NCI-H748 (cell line): ENCODE results near the gene LY6G6F.

Experiments used
- DNase-seq: peaks from one replicate; lab custom pipeline; 2025; ENCODE audit not compliant: unreplicated experiment; lab: John Stamatoyannopoulos, UW

The LY6G6F gene

DNA sequence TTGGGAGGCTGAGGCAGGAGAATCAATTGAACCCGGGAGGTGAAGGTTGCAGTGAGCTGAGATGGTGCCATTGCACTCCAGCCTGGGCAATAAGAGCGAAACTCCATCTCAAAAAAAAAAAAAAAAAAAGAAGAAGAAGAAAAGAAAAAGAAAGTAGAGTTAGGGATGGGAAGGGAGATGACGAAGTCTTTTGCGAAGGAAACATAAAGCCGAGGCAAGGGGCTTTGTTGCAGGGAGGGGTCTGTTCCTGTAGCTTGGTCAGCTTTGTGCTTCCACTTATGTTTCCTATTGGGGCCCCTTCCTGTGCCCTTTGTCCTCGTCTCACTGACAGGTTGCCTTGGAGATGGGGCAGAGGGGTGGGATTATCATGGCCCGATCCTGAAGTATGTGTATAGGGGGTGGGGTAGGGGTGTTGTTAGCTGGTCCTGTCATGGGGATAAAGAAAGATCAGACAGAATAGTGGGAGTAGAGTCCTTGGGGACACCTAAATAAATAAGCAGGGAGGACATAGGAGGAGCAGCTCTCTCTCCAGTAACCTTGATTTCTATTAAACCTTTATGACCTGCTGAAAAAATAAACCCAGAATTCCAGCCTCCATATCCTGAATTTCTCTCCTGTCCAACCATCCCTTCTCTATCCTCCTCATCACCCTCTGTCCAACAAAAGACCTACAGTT, 30.8 kb downstream of the LY6G6F start:
- peak; percentile 92 for DNase-seq

DNA sequence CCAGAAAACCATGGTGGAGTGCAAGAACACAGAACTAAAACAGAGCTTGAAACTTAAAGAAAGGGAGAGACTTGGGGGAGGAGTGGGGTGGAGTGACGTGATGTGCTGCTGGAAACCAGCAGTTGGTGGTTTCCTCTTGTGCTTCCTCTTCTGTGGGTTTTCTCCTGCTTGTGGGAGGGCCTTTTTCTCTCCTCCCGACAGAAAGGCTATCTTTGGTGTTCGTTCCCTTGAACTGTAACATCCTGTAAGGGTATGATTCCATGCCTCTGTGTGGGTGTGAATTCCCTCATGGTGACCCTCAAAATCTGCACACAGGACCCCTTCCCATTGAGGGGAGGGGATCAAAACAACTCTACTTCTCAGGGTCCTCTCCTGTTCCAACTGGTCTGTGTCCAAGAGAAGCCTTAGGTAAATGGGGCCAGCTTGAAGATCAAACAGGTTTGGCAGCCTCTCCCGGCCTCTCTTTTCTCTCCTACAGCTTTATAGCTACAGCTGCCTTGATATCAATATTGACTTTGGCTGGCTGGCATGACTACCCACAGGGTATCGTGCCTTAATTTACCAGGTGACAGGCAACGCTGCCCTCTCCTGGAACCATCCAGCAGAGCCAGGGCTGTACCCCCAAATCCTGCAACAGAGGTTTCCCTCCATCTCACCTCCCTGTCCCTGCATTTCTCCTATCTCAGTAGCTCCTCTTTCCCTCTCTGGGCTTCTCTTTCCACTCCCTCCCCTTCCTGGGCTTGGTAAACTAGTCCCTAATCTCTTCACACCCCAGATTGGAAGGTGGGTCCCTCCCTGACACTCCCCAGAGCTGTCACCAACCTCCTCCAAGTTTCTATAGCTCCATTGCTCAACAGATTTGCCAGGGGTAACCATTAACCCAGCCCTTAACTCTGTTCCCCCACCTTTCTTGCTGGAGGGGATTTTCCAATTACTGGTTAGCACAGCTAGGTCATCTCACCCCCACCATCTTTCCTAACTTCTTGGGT, 31.6 kb downstream of the LY6G6F start:
- peak; percentile 97 for DNase-seq

DNA sequence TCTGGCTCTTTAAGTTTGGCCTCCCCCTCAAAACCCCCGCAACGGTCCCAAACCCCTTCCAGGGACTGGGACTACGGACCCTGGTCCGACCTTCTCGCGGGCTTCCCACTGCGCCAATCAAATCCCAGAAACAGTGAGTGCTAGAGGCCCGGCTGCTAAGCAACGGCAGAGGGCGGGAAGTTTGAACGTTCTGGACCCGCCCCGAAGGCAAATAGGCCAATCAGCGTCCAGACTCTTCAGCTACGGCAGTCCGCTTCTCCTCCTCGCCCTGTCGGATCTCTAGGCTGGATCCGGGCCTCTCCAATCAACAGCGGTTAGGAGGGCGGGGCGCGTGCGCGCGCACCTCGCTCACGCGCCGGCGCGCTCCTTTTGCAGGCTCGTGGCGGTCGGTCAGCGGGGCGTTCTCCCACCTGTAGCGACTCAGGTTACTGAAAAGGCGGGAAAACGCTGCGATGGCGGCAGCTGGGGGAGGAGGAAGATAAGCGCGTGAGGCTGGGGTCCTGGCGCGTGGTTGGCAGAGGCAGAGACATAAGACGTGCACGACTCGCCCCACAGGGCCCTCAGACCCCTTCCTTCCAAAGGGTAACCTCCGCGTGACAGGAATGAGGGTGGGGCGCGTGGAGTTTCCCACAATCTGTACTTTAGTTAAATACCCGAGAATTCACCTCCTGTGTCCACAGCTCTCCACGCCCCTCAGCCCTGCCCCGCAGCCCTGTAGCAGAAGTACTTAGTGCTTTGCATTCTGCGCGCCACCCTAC, 33.2 kb downstream of the LY6G6F start, which contains the start of gene MSH5:
MSH5 (plus strand) TSS at position 367 of the 758 bp plus-strand sequence. CDS start 462 bp downstream, outside the sequence.
- DNase-seq = peak; percentile 100

GRCh38 chr6:31740397-31741223, 33.9 kb downstream of the LY6G6F start:
- no peak for DNase-seq

GRCh38 chr6:31741815-31742214, 35.1 kb downstream of the LY6G6F start:
- no peak for DNase-seq

DNA sequence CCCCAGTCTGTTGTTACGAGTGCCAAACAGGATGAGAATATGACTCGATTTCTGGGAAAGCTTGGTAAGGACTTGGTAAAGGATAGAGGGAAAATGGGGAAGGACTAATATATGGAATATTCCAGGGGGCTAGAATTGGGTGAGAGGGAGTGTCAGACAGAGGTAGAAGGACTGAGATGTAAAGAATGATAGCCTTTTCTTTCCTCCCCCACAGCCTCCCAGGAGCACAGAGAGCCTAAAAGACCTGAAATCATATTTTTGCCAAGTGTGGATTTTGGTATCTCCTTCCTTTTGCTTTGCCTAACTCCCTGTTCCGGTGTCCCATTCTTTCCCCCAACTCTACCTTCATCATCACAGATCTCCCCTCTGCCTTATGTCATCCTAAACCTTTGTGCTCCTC, 36.2 kb downstream of the LY6G6F start:
- DNase-seq = no peak

- no peak for DNase-seq
These were observed 37.8 kb downstream of the LY6G6F start for GRCh38 chr6:31744422-31744821.

- no peak for DNase-seq
These were observed 42.8 kb downstream of the LY6G6F start for GRCh38 chr6:31749301-31750036.

DNA sequence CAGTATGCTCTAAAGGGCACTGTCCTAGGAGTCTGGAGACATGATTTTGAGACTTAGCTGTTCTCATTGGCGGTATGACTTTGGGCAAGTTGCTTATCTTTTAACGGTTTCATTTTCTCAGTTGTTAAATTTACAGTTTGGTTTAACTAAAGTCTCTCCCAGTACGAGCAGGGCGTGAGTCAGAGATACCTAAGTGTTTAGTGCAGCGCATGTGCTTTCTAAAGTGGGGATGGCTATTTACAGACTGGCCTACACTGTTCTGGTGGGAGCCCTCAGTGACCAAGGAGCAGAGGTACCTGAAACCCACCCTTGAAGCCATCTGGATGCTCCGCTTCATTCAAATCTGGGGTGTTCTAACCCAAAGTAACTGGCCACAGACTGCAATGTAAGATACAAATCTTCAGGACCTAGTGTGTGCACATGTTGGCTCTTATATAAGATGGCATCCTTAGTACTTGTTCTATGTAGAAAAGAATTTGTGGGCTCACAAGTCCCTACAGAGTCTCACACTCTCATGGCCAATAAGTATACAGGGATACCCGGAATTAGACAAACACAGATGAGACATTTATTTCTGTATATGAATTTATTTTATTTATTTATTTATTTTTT, 43.9 kb downstream of the LY6G6F start:
- DNase-seq = no peak

DNA sequence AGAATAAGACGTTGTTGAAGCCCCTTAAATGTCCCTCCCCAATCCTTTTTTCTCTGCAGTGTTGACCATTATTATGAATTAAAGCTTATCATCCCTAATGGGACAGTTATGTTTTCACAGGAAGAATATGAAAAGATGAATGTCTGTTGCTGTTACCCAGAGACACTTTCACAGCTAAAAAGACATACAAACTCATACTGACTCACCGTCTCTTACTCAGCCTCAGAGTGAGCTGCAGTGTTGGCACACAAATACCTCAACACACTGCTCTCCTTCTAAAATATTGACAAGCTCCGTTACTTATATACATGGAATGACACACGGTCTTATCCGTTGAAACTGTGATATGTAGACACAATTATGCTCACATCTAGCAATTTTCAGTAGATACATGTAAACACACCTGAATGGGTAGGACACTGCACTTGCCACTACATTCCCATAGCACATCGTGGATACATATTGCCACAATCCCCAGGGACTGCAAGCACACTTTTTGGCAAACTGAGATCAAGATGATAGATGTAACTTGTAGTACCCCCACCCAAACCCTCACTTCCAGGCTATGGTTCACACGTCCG, 46.2 kb downstream of the LY6G6F start:
- no peak for DNase-seq

DNA sequence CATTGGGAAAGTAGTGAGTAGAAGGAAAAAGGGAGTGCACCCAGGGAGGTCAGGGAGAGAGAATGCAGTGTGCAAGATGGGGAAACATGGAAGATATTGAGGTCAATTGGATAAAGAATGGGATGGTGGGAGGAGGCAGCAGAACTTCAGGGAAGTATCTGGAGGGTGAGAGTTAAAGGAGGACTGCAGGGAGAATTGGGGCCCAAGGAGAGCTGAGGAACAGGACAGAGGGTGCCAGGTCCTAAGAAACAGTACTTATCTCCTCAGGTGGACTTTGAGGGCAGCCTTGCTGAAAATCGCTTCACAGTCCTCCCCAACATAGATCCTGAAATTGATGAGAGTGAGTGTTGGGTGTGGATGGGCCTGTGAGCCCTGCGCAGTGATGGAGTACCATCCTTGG, 51.6 kb downstream of the LY6G6F start:
- no peak for DNase-seq
